Trophoblast cell (in vitro differentiated cells and primary cell): Measurements from ENCODE around the gene CAMK2B.

ENCODE experiments used
- DNase-seq, 2 donors: peaks; one replicate each; pipeline ENCODE4 v3.0.0-alpha.2; 2016
- H2AFZ ChIP-seq: 2 replicates; pipeline ENCODE4 v1.6.1; 2013; ENCODE audit warnings: low read length, moderate library complexity, mild to moderate bottlenecking; ENCODE audit not compliant: insufficient read depth, poor library complexity
- H2AK5ac ChIP-seq: 2 replicates; pipeline ENCODE4 v1.6.1; 2013; ENCODE audit warnings: mild to moderate bottlenecking, low read length
- H2BK120ac ChIP-seq: 2 replicates; pipeline ENCODE4 v1.6.1; 2013; ENCODE audit warnings: low read length, mild to moderate bottlenecking, moderate library complexity; ENCODE audit not compliant: insufficient read depth, poor library complexity
- H2BK12ac ChIP-seq: 2 replicates; pipeline ENCODE4 v1.6.1; 2013; ENCODE audit warnings: mild to moderate bottlenecking, low read length, moderate library complexity
- H2BK5ac ChIP-seq: 2 replicates; pipeline ENCODE4 v1.6.1; 2013; ENCODE audit warnings: low read length, low read depth, moderate library complexity, mild to moderate bottlenecking; ENCODE audit not compliant: poor library complexity
- H3K14ac ChIP-seq: 2 replicates; pipeline ENCODE4 v1.6.1; 2013; ENCODE audit warnings: mild to moderate bottlenecking, low read length
- H3K18ac ChIP-seq: 2 replicates; pipeline ENCODE4 v1.6.1; 2013; ENCODE audit warnings: mild to moderate bottlenecking, low read length
- H3K23ac ChIP-seq: 2 replicates; pipeline ENCODE4 v1.6.1; 2013; ENCODE audit warnings: low read length
- H3K27ac ChIP-seq: 2 replicates; pipeline ENCODE4 v1.5.1; 2013; ENCODE audit warnings: low read depth, mild to moderate bottlenecking, inconsistent platforms, low read length, moderate library complexity
- H3K27me3 ChIP-seq: 2 replicates; pipeline ENCODE4 v1.6.1; 2013; ENCODE audit warnings: inconsistent platforms, mild to moderate bottlenecking, low read length, moderate library complexity; ENCODE audit not compliant: insufficient read depth
- H3K36me3 ChIP-seq, 2 experiments: 1 replicate in 1 of 2; 2 replicates in 1 of 2; pipeline ENCODE4 v1.6.1; 2013; ENCODE audit warnings: low read length in 2 of 2, mild to moderate bottlenecking in 2 of 2, moderate library complexity in 1 of 2; ENCODE audit not compliant: insufficient read depth in 2 of 2, control insufficient read depth in 1 of 2
- H3K4ac ChIP-seq: 2 replicates; pipeline ENCODE4 v1.6.1; 2013; ENCODE audit warnings: low read depth, mild to moderate bottlenecking, low read length, moderate library complexity
- H3K4me1 ChIP-seq, 2 experiments: 1 replicate in 1 of 2; 2 replicates in 1 of 2; pipeline ENCODE4 v1.6.1; 2013; ENCODE audit warnings: low read length in 2 of 2, mild to moderate bottlenecking in 2 of 2, moderate library complexity in 1 of 2; ENCODE audit not compliant: insufficient read depth in 2 of 2, control insufficient read depth in 1 of 2
- H3K4me2 ChIP-seq: 2 replicates; pipeline ENCODE4 v1.6.1; 2013; ENCODE audit warnings: inconsistent platforms, mild to moderate bottlenecking, low read length, moderate library complexity
- H3K4me3 ChIP-seq: 2 replicates; pipeline ENCODE4 v1.5.1; 2013; ENCODE audit warnings: mild to moderate bottlenecking, low read depth, low read length, inconsistent platforms
- H3K79me1 ChIP-seq: one replicate; pipeline ENCODE4 v1.6.1; 2013; ENCODE audit warnings: low read length
- H3K79me2 ChIP-seq: 2 replicates; pipeline ENCODE4 v1.6.1; 2013; ENCODE audit warnings: low read length, mild to moderate bottlenecking; ENCODE audit not compliant: control insufficient read depth, insufficient read depth, poor library complexity
- H3K9ac ChIP-seq: 2 replicates; pipeline ENCODE4 v1.6.1; 2013; ENCODE audit warnings: mild to moderate bottlenecking, low read length
- H3K9me3 ChIP-seq: 2 replicates; pipeline ENCODE4 v1.6.1; 2013; ENCODE audit warnings: low read depth, mild to moderate bottlenecking, control low read depth, inconsistent platforms, low read length; ENCODE audit not compliant: insufficient read depth
- H4K12ac ChIP-seq: 2 replicates; pipeline ENCODE4 v1.6.1; 2013; ENCODE audit warnings: low read depth, mild to moderate bottlenecking, low read length, moderate library complexity
- H4K8ac ChIP-seq: 2 replicates; pipeline ENCODE4 v1.6.1; 2013; ENCODE audit warnings: low read depth, mild to moderate bottlenecking, low read length, moderate library complexity
- H4K91ac ChIP-seq: one replicate; pipeline ENCODE4 v1.6.1; 2013; ENCODE audit warnings: low read depth, mild to moderate bottlenecking, low read length, moderate library complexity
- WGBS: extraction: QIAGEN DNeasy Blood & Tissue Kit; methylation state at CpG from one replicate; pipeline ENCODE4 v1.1.7; 2013; ENCODE audit warnings: missing lambda C conversion rate; ENCODE audit not compliant: insufficient read length, insufficient coverage; ENCODE audit errors: extremely low coverage; 5-methylcytosine and 5-hydroxymethylcytosine counted together

CAMK2B gene

DNA sequence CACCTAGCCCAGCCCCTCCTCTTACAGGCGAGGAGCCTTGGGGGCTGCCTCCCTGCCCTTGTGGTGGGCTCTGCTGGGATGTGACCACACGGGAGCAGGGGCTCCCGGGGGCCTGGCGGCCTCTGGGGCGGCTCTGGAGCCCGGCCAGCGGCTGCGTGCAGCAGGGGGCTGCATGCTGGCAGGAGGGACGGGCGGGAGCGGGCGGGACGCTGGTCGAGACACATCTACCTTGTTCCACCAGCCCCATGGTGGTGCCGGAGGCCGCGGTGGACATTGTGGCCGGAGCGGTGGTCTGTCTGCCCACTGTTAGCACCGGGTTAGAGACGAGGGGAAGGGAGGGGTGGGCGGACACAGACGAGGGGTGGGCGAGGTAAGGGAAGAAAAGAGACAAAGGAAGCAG lies 86.0 kb downstream of the CAMK2B start:
- no peaks in the 10 kb centered on the region for H3K36me3 ChIP-seq
- no peak overlapping the region for H2AFZ ChIP-seq
- H3K9me3 ChIP-seq = no peaks in the 10 kb centered on the region
- no peak overlapping the region for H4K12ac ChIP-seq
- no peaks in the 10 kb centered on the region for H3K27me3 ChIP-seq
- H2BK12ac ChIP-seq = no peak overlapping the region
- no peak overlapping the region for H3K9ac ChIP-seq
- H3K27ac ChIP-seq = no peak overlapping the region
- H3K14ac ChIP-seq = no peak overlapping the region
- no peak overlapping the region for H2AK5ac ChIP-seq
- no peaks in the 10 kb centered on the region for H3K4me1 ChIP-seq
- no peak overlapping the region for H3K18ac ChIP-seq
- no peak for DNase-seq
- no peak overlapping the region for H3K4ac ChIP-seq
- H2BK120ac ChIP-seq = no peak overlapping the region
- no peak overlapping the region for H2BK5ac ChIP-seq
- H3K4me3 ChIP-seq = no peak overlapping the region
- H3K79me2 ChIP-seq = no peaks in the 10 kb centered on the region
- H3K4me2 ChIP-seq = no peak overlapping the region
- H3K79me1 ChIP-seq = no peaks in the 10 kb centered on the region
- H4K8ac ChIP-seq = no peak overlapping the region
- WGBS = no CpG with 5 or more reads among the region's 24 CpGs
- H4K91ac ChIP-seq = no peak overlapping the region
- no peak overlapping the region for H3K23ac ChIP-seq

DNA sequence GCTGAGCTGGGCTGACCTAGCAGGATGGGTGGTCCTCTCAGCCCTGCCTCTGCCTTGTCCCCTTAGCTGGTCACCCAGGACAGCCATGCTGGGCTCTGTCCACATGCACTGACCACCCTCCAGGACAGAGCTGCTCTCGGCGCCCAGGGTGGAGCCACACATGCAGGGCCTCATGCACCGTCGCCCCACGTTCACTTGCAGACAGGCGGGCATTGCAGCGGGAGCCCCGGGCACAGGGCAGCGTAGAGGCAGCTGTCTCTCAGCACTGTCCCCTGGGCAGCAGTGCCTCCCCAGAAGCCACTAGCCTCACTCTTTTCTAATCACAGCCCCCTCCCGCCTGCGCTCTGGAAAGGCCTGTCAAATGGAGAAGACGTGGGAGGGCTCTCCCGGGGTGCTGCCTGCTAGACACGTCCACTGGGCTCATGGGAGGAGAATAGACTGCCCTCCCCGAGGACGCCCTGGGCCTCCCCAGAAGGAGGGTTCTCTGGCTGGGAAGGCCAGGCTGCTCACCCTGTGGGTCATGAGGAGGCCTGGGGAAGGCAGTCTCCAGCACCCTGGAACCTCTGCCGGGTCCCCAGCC lies 87.2 kb downstream of the CAMK2B start:
- Histone ChIP-seq H3K79me1 (no peaks in the 10 kb centered on the region), H2AK5ac (no peak overlapping the region), H3K4me3 (no peak overlapping the region), H3K4me1 (no peaks in the 10 kb centered on the region), H3K23ac (no peak overlapping the region), H4K91ac (no peak overlapping the region), H4K8ac (no peak overlapping the region), H3K4me2 (no peak overlapping the region), H2AFZ (no peak overlapping the region), H3K27me3 (no peaks in the 10 kb centered on the region), H3K4ac (no peak overlapping the region), H3K27ac (no peak overlapping the region), H2BK12ac (no peak overlapping the region), H3K14ac (no peak overlapping the region), H2BK5ac (no peak overlapping the region), H3K79me2 (no peaks in the 10 kb centered on the region), H2BK120ac (no peak overlapping the region), H3K36me3 (no peaks in the 10 kb centered on the region), H3K18ac (no peak overlapping the region), H3K9ac (no peak overlapping the region), H4K12ac (no peak overlapping the region), H3K9me3 (no peaks in the 10 kb centered on the region)
- DNase-seq = no peak
- no CpG with 5 or more reads among the region's 17 CpGs for WGBS

DNA sequence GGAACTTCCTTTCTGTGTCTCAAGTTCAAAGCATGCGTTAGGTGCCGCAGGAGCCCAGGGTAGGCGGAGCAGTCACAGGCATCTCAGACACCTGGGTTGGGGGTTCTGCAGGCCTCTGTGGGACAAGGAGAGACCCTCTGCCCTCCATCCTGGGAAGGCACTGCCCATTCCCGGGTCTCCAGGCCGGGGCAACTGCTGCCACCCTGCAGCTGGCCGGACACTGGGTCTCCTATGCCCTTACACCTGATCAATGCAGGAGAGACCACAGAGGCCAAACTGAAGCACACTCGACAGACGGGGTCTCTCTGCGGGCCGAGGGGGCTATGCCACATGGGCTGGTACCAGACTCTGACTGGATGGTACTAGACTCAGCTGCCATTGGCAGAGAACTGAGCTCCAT lies 87.7 kb downstream of the CAMK2B start:
- no peak overlapping the region for H3K27ac ChIP-seq
- no peak overlapping the region for H3K23ac ChIP-seq
- H2BK12ac ChIP-seq = no peak overlapping the region
- no peak overlapping the region for H3K9ac ChIP-seq
- no peak overlapping the region for H2AFZ ChIP-seq
- no peak overlapping the region for H2AK5ac ChIP-seq
- no peaks in the 10 kb centered on the region for H3K79me1 ChIP-seq
- no peak overlapping the region for H2BK5ac ChIP-seq
- no peak overlapping the region for H3K4me3 ChIP-seq
- no peaks in the 10 kb centered on the region for H3K4me1 ChIP-seq
- H4K91ac ChIP-seq = no peak overlapping the region
- no peaks in the 10 kb centered on the region for H3K36me3 ChIP-seq
- no peaks in the 10 kb centered on the region for H3K27me3 ChIP-seq
- no CpG with 5 or more reads among the region's 10 CpGs for WGBS
- H3K14ac ChIP-seq = no peak overlapping the region
- H3K9me3 ChIP-seq = no peaks in the 10 kb centered on the region
- no peak overlapping the region for H3K4me2 ChIP-seq
- H3K79me2 ChIP-seq = no peaks in the 10 kb centered on the region
- H2BK120ac ChIP-seq = no peak overlapping the region
- no peak overlapping the region for H4K12ac ChIP-seq
- H3K4ac ChIP-seq = no peak overlapping the region
- no peak overlapping the region for H3K18ac ChIP-seq
- no peak for DNase-seq
- no peak overlapping the region for H4K8ac ChIP-seq

DNA sequence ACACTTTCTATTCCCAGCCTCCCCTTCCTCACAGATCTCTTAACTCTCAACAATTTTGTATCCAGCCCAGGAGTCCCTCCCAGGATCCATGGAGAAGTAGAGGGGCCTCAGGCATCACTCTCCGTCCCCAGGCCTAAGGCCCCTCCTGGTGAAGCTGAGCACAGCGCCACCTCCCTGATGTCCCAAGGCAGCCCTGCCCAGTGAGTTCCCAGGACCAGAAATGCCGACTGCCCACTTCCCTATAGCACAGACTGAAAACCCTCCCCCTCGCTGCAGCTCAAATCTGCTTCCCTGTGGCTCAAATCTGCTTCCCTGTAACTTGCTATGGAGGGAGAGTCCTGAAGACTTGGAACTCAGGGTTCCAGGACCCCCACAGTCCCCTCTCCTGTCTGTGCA lies 89.1 kb downstream of the CAMK2B start:
- no peak overlapping the region for H3K4me3 ChIP-seq
- no peak overlapping the region for H4K8ac ChIP-seq
- no peak overlapping the region for H3K9ac ChIP-seq
- H2AFZ ChIP-seq = no peak overlapping the region
- H3K79me1 ChIP-seq = no peaks in the 10 kb centered on the region
- no peak for DNase-seq
- no peak overlapping the region for H3K14ac ChIP-seq
- WGBS = no CpG with 5 or more reads among the region's 4 CpGs
- no peak overlapping the region for H2BK12ac ChIP-seq
- no peak overlapping the region for H4K12ac ChIP-seq
- H3K23ac ChIP-seq = no peak overlapping the region
- H3K27me3 ChIP-seq = no peaks in the 10 kb centered on the region
- no peak overlapping the region for H3K4me2 ChIP-seq
- H2AK5ac ChIP-seq = no peak overlapping the region
- H2BK120ac ChIP-seq = no peak overlapping the region
- no peak overlapping the region for H2BK5ac ChIP-seq
- H3K36me3 ChIP-seq = no peaks in the 10 kb centered on the region
- no peak overlapping the region for H3K27ac ChIP-seq
- H3K9me3 ChIP-seq = no peaks in the 10 kb centered on the region
- H3K79me2 ChIP-seq = no peaks in the 10 kb centered on the region
- H4K91ac ChIP-seq = no peak overlapping the region
- H3K4me1 ChIP-seq = no peaks in the 10 kb centered on the region
- H3K18ac ChIP-seq = no peak overlapping the region
- H3K4ac ChIP-seq = no peak overlapping the region
